Measurements from ENCODE around the gene ADGRF1.
"Not testable (repeated sequence)": the region's sequence is repeated elsewhere in the genome, so short reads cannot be mapped to it uniquely, and the experiment has no call there.

Gene ADGRF1

GRCh38 chr6:47022191-47022590 is 19.9 kb downstream of the ADGRF1 start:
- DNase-seq (ENCODE audit: low read depth in 2 of 2): no peak

GRCh38 chr6:47019941-47020340 is 22.2 kb downstream of the ADGRF1 start:
- no peak for DNase-seq (ENCODE audit: low read depth in 2 of 2)

- DNase-seq (ENCODE audit: low read depth in 2 of 2): no peak
Observed at GRCh38 chr6:47016909-47017308, 25.2 kb downstream of the ADGRF1 start.

- DNase-seq (ENCODE audit: low read depth in 2 of 2): no peak
Observed at GRCh38 chr6:47016261-47016660, 25.9 kb downstream of the ADGRF1 start.

GRCh38 chr6:47014401-47014800 is 27.7 kb downstream of the ADGRF1 start:
- no peak for DNase-seq (ENCODE audit: low read depth in 2 of 2)

- DNase-seq (ENCODE audit: low read depth in 2 of 2): no peak
Observed at GRCh38 chr6:47009583-47009982, 32.5 kb downstream of the ADGRF1 start.

- DNase-seq (ENCODE audit: low read depth in 2 of 2): no peak
Observed at GRCh38 chr6:47008397-47008763, 33.8 kb downstream of the ADGRF1 start.

- no peak for DNase-seq (ENCODE audit: low read depth in 2 of 2)
Observed at GRCh38 chr6:47007657-47008396, 34.3 kb downstream of the ADGRF1 start.

- no peak for DNase-seq (ENCODE audit: low read depth in 2 of 2)
Observed at GRCh38 chr6:47005486-47005885, 36.6 kb downstream of the ADGRF1 start.

GRCh38 chr6:47004463-47004862 is 37.7 kb downstream of the ADGRF1 start:
- DNase-seq (ENCODE audit: low read depth in 2 of 2): no peak

GRCh38 chr6:47000842-47001241 is 41.3 kb downstream of the ADGRF1 start:
- no peak for DNase-seq (ENCODE audit: low read depth in 2 of 2)

GRCh38 chr6:46998436-46999017 is 43.6 kb downstream of the ADGRF1 start:
- DNase-seq (ENCODE audit: low read depth in 2 of 2): no peak

- DNase-seq (ENCODE audit: low read depth in 2 of 2): no peak
Observed at GRCh38 chr6:46997646-46998045, 44.5 kb downstream of the ADGRF1 start.

- DNase-seq (ENCODE audit: low read depth in 2 of 2): no peak
Observed at GRCh38 chr6:46996860-46997641, 45.1 kb downstream of the ADGRF1 start.

- DNase-seq (ENCODE audit: low read depth in 2 of 2): no peak
Observed at GRCh38 chr6:46994933-46995332, 47.2 kb downstream of the ADGRF1 start.

- DNase-seq (ENCODE audit: low read depth in 2 of 2): no peak
Observed at GRCh38 chr6:46993846-46994245, 48.3 kb downstream of the ADGRF1 start.

- not testable (repeated sequence) for DNase-seq (ENCODE audit: low read depth in 2 of 2)
Observed at GRCh38 chr6:46992391-46992790, 49.7 kb downstream of the ADGRF1 start.

- DNase-seq (ENCODE audit: low read depth in 2 of 2): not testable (repeated sequence)
Observed at GRCh38 chr6:46990818-46991510, 51.2 kb downstream of the ADGRF1 start.

GRCh38 chr6:46990031-46990644 is 52.0 kb downstream of the ADGRF1 start:
- DNase-seq (ENCODE audit: low read depth in 2 of 2): no peak

GRCh38 chr6:46989398-46989797 is 52.7 kb downstream of the ADGRF1 start:
- no peak for DNase-seq (ENCODE audit: low read depth in 2 of 2)

GRCh38 chr6:46985943-46986342 is 56.2 kb downstream of the ADGRF1 start:
- no peak for DNase-seq (ENCODE audit: low read depth in 2 of 2)

- no peak for DNase-seq (ENCODE audit: low read depth in 2 of 2)
Observed at GRCh38 chr6:46983007-46983411, 59.1 kb downstream of the ADGRF1 start.

All from stimulated activated CD8-positive, alpha-beta memory T cell treated with anti-CD3 and anti-CD28 coated beads, Interleukin-15, amount 100 ng/mL, for 48 hours (primary cell).